Nephron (organoid): ENCODE measurements around the gene SLC12A7.

Experiments
- H3K27ac Mint-ChIP-seq, 3 experiments: 2 replicates each; pipeline ENCODE4 v1.8.0; 2020; ENCODE audit warnings: mixed read lengths in 3 of 3, mild to moderate bottlenecking in 2 of 3, moderate library complexity in 1 of 3
- H3K27me3 Mint-ChIP-seq: 2 replicates; pipeline ENCODE4 v1.8.0; 2021; ENCODE audit warnings: low read depth, mild to moderate bottlenecking, moderate library complexity, mixed read lengths
- H3K36me3 Mint-ChIP-seq: 2 replicates; pipeline ENCODE4 v1.8.0; 2020; ENCODE audit warnings: low read depth, mixed read lengths
- H3K4me1 Mint-ChIP-seq: 2 replicates; pipeline ENCODE4 v1.8.0; 2020; ENCODE audit warnings: mixed read lengths
- H3K4me3 Mint-ChIP-seq, 3 experiments: 2 replicates each; pipeline ENCODE4 v1.8.0; 2020; ENCODE audit warnings: mild to moderate bottlenecking in 3 of 3, mixed read lengths in 3 of 3, moderate library complexity in 2 of 3
- H3K9me3 Mint-ChIP-seq: 2 replicates; pipeline ENCODE4 v1.8.0; 2020; ENCODE audit warnings: mixed read lengths
- TF ChIP-seq, protein P1 (sequence below), 3 experiments: fragments of 200-600 bp; sonication (generic); IDR thresholded peaks; one replicate each; pipeline ENCODE4 v1.5.0; 2021; ENCODE audit warnings: antibody characterized with exemption in 3 of 3; ENCODE audit not compliant: unreplicated experiment in 3 of 3

Gene SLC12A7

DNA sequence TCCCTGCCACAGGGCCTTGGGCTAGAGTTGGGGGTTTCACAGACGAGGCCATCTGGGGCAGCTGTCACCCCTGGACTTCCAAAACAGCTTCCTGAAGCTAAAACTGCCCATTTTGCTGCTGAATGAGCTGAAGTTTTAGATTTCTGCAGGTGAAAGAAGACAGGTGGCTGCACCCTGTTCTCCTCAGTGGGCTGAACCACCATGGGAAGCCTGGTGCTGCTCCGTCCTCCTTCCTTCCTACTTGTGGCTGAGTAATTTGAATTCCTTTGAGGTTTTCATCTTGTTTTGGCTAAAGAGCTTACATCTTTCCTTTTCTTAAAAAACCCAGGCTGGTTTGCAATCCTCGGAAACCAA lies 97.9 kb downstream of the SLC12A7 start:
- Mint-ChIP-seq H3K4me3 (no peak overlapping the region), H3K4me1 (peaks cover 8% of the 10 kb centered on the region), H3K27ac (no peak overlapping the region), H3K9me3 (no peaks in the 10 kb centered on the region), H3K36me3 (no peaks in the 10 kb centered on the region), H3K27me3 (peaks cover 39% of the 10 kb centered on the region)
- TF ChIP-seq, protein P1, sequence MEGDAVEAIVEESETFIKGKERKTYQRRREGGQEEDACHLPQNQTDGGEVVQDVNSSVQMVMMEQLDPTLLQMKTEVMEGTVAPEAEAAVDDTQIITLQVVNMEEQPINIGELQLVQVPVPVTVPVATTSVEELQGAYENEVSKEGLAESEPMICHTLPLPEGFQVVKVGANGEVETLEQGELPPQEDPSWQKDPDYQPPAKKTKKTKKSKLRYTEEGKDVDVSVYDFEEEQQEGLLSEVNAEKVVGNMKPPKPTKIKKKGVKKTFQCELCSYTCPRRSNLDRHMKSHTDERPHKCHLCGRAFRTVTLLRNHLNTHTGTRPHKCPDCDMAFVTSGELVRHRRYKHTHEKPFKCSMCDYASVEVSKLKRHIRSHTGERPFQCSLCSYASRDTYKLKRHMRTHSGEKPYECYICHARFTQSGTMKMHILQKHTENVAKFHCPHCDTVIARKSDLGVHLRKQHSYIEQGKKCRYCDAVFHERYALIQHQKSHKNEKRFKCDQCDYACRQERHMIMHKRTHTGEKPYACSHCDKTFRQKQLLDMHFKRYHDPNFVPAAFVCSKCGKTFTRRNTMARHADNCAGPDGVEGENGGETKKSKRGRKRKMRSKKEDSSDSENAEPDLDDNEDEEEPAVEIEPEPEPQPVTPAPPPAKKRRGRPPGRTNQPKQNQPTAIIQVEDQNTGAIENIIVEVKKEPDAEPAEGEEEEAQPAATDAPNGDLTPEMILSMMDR (IDR thresholded peaks at IDR 0.05; ENCODE audit: unreplicated experiment in 3 of 3) = no peak

DNA sequence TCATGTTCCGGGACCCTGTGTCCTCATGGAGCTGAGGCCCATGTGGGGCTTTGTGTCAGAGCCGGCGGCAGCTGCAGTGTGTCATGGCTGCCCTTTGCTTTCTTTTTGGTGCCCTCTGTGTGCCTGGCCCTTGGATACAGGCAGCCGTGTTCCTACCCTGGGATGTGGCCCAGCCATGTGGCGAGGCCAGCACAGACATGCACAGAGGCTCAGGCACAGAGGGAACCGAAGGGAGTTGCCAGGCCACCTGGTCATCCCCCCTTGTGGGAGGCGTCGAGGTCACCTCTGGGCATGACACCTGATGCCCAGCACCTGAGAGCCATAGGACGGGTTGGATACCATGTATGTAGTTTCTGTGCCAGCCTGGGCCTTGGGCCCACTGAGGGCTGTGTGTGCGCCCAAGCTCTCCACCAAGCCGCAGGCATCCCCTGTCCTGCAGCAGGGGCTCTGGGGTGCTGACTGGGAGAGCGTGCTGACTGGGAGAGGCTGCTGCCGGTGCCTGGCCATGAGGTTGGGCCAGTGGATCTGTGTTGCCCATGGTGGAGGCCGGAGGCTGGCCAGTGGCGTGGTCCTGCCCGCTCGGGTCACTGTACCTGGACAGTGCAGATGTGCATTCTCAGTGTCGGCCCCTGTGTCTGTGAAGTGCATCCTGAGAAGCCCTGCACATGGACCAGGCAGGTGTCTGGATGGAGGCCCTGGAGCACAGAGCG lies 98.5 kb downstream of the SLC12A7 start:
- H3K27ac Mint-ChIP-seq = no peak overlapping the region

DNA sequence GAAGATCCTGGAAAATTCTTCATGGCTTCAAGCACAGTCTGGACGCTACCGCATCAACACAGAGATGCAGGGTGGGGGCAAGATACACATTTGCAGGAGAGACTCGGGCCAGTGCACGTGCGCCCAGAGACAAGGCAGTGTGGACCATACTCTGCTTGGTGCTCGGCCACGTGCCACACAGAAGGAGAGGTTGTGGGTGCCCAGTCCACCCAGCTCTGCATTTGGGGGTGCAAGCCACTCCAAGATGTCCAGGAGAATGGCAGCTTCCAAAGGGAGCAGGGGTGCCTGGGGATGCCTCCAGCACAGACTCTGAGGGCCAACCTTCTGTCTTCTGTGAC lies 99.0 kb downstream of the SLC12A7 start:
- H3K27me3 Mint-ChIP-seq = peaks cover 41% of the 10 kb centered on the region
- TF ChIP-seq, protein P1 (IDR thresholded peaks at IDR 0.05; ENCODE audit: unreplicated experiment in 3 of 3) = no peak
- no peak overlapping the region for H3K27ac Mint-ChIP-seq
- no peak overlapping the region for H3K4me3 Mint-ChIP-seq
- peaks cover 11% of the 10 kb centered on the region for H3K4me1 Mint-ChIP-seq
- no peaks in the 10 kb centered on the region for H3K9me3 Mint-ChIP-seq
- H3K36me3 Mint-ChIP-seq = no peaks in the 10 kb centered on the region

More for the DNA sequence above, 98.5 kb downstream of the SLC12A7 start:
- no peak overlapping the region for H3K4me3 Mint-ChIP-seq
- H3K9me3 Mint-ChIP-seq = no peaks in the 10 kb centered on the region
- peaks cover 39% of the 10 kb centered on the region for H3K27me3 Mint-ChIP-seq
- peaks cover 8% of the 10 kb centered on the region for H3K4me1 Mint-ChIP-seq
- TF ChIP-seq, protein P1 (IDR thresholded peaks at IDR 0.05; ENCODE audit: unreplicated experiment in 3 of 3) = no peak
- H3K36me3 Mint-ChIP-seq = no peaks in the 10 kb centered on the region

DNA sequence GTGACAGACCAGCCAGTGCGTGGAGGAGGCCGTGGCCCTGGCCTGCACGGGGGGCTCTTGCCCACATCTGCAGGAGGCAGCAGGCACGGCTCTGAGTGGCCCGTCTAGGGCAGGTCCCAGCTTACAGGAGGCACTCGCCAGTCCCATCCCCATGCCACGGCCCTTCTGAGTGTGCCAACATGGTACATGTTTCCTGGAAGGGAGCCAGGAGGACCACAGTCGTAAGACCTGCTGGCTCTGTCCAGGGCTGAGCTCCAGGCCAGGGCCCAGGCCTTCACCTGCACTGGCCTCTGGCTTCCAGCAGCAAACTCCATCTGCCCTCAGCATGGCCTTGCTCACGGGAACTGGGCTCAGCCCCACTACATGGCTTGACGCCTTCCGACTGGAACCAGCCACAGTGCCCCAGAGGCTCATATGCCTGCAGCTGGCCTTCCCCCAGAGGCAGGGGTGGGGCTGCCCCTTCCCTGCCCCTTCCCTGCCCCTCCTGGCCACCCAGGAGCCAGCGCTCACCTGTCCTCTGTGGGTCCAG lies 99.5 kb downstream of the SLC12A7 start:
- Mint-ChIP-seq H3K27me3 (peaks cover 43% of the 10 kb centered on the region), H3K9me3 (no peaks in the 10 kb centered on the region), H3K36me3 (no peaks in the 10 kb centered on the region), H3K4me3 (no peak overlapping the region), H3K27ac (no peak overlapping the region), H3K4me1 (peaks cover 14% of the 10 kb centered on the region)
- TF ChIP-seq, protein P1 (IDR thresholded peaks at IDR 0.05; ENCODE audit: unreplicated experiment in 3 of 3) = no peak

DNA sequence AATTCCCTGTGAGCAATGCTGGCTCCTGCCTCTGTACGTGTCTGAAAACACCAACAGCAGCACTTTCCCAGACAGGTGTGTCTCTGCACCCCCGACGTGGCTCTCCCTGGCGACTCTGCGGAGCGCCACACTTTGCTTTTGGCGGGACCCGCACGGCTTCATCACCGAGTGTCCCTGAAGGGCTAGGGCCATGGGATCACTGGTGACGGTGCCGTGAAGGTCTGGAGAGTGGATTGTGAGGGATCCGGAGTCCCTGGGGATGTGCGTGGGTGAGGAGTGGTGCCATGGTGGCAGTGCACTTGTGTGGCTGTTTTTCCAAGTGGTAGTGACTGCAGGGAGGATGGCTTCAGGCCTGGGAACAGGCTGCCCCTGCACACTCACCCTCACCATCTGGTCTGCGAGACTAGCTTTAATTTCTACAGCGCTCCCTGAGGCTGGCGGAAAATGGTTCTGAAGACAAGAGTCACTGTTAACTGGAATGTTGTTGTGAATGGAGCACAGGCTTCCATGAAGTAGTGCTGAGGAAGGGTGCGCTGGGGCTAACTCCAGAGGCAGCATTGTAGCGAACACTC lies 100.0 kb downstream of the SLC12A7 start:
- Mint-ChIP-seq H3K4me1 (peaks cover 14% of the 10 kb centered on the region), H3K27ac (no peak overlapping the region), H3K36me3 (no peaks in the 10 kb centered on the region), H3K4me3 (peak overlapping the region in 2 of 3 experiments; percentile 25 to 28), H3K27me3 (peaks cover 48% of the 10 kb centered on the region), H3K9me3 (no peaks in the 10 kb centered on the region)
- TF ChIP-seq, protein P1 (IDR thresholded peaks at IDR 0.05; ENCODE audit: unreplicated experiment in 3 of 3) = no peak

DNA sequence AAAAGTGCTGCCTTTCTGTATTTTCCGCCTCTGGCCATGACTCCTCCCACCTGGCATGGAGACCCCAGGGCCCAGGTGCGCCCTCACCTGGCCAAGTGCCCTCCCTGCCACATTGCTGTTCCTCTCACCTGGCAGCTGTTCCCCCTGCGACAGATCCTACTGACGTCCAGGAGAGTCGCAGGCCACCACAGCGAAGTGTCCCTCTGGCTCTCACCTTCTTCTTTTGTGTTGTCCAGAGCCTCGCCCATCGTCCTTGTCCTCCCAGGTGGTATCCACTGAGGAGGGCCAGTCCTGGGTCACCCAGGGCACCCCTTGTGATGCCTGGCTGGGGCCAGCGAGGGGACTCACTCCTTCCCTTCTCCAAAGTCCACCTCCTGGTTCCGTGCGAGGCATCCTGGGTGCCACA lies 100.6 kb downstream of the SLC12A7 start:
- Mint-ChIP-seq H3K27me3 (peaks cover 50% of the 10 kb centered on the region), H3K27ac (no peak overlapping the region), H3K36me3 (no peaks in the 10 kb centered on the region), H3K4me3 (peak overlapping the region; percentile 60 to 80 (median 71)), H3K9me3 (no peaks in the 10 kb centered on the region), H3K4me1 (peaks cover 10% of the 10 kb centered on the region)
- TF ChIP-seq, protein P1 (IDR thresholded peaks at IDR 0.05; ENCODE audit: unreplicated experiment in 3 of 3) = peak; percentile 25 to 48 (median 46)
